Measurements from ENCODE around the gene KPNB1.

KPNB1 gene

DNA sequence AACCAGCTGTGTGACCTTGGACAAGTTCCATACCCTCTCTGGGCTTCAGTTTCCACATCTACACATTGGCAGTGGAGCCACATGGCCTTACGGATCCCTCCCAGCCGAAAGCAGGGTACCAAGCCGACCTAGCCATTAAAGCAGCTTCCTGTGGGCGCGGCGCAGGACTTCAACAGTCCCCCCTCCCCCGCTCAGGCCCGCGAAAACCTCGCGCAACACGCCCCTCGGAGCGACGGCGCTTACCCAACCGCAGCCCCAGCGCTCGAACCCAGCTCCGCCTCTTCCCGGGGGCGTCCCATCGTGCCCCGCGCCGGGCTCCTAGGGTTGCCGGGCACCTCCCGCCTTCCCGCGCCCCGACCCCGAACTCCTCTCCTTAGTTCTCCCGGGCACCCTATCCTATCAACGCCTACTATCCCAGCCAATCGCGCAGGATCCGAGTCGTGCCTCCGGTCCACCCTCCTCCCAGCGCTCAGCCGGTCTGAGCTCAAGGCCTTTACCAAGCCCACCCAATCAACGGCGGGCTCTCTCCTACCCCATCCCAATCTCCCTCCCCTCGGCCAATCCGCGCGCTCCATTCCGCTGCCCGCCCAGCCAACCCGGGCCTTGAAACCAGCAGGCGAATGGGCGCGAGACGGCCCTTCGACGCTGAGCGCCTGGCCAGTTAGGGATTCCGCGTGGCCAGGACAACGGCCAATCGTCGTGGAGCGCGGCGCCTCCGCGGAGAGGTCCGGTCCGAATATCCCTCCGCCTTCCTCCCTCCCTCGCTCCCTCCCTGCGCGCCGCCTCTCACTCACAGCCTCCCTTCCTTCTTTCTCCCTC lies at the start of gene KPNB1:
TSS of gene KPNB1 (plus strand) at position 767 of the 819 bp plus-strand sequence. CDS start 326 bp downstream, outside the sequence.
- DNase-seq (ENCODE audit: low read depth): peak; percentile 95

- DNase-seq (ENCODE audit: low read depth): no peak
These were observed 45.7 kb upstream of the KPNB1 start for GRCh38 chr17:47603830-47604597.

GRCh38 chr17:47604598-47604927 lies 45.2 kb upstream of the KPNB1 start:
- no peak for DNase-seq (ENCODE audit: low read depth)

DNA sequence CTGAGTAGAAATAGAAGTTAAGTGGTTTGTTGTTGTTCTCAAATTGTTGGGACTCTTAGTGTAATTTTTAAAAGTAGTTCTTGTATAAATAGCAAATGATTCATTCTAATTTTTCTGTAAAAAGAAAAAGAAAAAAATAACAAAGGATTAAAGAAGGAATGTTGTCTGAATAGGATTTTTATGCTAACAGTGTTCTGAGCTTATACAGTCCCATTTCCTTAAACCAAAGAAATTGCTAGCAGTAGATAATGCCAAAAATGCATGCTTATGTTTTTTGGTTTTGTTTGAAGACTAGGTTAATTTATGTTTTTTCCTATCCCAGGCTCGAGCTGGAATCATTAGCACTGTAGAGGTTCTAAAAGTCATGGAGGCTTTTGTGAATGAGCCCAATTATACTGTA lies 44.7 kb upstream of the KPNB1 start:
- DNase-seq (ENCODE audit: low read depth): no peak

DNA sequence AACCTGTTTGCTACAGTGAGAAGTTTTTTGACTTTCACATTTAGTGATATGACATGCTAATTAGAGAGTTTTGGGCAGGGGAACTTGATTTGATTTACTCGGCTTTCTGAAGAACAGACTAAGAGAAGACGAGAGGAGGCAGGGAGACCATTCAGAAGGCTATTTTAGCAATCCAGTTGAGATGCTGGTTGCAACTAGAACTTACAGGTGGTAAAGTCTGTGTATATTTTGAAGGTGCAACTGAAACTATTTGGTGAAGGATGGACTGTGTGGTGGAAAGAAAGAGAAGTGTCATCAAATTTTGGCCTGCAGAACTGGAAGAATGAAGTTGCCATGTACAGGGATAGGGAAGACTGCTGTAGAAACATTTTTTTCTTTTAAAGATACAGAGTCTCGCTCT lies 42.2 kb upstream of the KPNB1 start:
- no peak for DNase-seq (ENCODE audit: low read depth)

GRCh38 chr17:47611372-47612350 lies 38.1 kb upstream of the KPNB1 start:
- DNase-seq (ENCODE audit: low read depth): no peak

DNA sequence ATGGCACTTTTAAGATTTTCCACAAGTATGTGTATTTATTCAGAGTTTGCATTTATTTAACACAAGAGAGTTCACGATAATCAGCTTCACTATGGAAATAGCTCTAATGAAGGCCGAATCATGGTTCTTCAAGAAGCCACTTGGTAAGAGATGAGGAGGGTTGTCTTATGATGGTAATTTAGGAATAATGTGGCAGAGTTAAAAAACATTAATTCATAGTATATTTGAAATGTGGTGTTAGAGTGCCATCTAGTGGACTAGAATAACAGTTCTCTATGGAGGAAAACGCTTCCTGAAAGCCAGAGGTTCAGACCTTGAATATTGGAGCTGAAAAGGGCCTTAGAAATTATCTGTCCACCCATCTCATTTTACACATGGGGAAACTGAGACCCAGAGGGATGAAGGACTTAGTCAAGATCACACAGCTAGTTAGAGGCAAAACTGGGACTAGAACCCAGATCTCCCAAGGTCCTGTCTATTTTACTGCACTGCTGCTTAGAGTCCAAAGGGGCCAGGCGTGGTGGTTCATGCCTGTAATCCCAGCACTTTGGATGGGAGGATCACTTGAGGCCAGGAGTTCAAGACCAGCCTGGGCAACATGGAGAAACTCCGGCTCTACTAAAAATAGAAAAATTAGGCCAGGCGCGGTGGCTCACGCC lies 33.8 kb upstream of the KPNB1 start:
- DNase-seq (ENCODE audit: low read depth): no peak

DNA sequence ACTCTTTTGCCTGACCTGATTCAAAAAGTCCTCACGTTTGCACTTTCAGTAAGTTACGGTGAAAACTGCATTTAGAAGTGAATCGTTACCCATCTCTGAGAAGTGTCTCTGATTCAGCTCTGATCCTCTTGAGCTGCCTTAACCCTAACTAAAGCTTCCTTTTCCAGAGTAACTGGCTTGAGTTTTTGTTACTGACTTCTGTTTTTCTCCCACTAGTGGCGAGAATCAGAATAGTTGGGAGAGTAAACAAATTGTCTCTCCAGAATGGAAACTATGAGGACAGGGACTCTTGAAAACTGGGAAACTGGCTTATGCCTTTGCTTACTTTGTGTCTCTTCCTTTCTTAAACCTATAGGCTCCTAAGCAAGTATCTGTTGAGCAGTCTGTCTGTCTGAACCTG lies 31.3 kb upstream of the KPNB1 start:
- no peak for DNase-seq (ENCODE audit: low read depth)

DNA sequence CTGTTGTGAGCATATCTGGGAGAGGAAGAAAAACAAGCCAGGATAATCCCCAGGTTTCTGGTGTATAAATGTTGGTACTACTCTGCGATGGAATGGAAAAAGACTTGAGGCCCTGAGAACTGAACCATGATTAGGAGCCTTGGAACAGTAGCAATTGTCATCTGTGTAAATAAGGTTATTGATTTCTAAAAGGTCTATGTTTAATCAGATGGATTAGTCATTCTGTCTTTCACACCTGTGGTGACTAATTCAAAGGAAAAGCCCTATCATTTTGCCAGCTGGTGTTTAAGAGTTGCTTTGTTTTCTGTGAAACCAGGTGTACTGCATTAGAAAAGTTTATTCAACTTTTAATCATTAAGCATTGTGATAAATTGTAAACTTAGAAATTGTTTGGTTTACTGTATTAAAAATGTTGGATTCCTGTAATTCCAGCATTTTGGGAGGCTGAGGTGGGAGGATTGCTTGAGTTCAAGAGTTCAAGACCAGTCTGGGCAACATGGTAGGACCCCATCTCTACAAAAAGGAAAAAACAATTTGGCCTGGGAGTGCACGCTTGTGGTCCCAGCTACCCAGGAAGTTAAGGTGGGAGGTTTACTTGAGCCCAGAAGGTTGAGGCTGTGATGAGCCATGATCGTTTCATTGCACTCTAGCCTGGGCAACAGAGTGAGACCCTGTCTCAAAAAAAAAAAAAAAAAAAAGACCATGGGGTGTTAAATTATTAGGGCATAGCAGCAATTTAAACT lies 29.0 kb upstream of the KPNB1 start:
- no peak for DNase-seq (ENCODE audit: low read depth)

- no peak for DNase-seq (ENCODE audit: low read depth)
These were observed 28.2 kb upstream of the KPNB1 start for GRCh38 chr17:47621293-47622179.

DNA sequence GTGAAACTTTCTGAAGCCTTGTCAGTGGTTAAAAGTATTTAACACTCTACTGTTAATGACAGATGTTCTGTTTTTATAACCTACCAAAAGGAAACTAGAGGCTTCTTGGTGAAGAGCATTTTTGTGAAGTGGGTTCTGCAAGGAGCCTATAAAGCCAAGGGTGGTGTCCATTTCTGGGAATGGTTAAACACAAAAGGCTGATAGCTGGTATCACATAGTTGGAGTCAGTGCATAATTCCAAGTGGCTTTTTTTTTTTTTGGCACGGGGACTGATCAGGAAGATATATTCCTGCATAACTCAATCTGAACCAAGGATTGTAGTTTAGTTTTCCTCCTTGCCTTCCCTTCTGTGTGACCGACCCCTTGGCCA lies 27.6 kb upstream of the KPNB1 start:
- DNase-seq (ENCODE audit: low read depth): no peak

DNA sequence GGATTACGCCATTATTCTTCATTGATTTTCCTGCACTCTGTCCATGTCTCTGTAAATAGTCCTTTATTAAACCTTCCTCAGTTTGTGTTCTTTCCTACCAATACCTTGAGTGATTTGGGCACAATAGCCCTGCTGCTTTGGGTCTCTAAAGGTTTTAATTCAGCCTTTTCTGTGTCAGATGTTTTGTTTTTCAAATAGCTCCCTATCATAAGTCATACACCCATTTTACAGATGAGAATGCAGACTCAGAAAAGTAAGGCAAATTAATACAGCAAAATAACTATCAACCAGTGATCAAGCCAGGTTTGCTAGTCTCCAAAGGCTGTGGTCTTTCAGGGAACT lies 25.0 kb upstream of the KPNB1 start:
- no peak for DNase-seq (ENCODE audit: low read depth)

DNA sequence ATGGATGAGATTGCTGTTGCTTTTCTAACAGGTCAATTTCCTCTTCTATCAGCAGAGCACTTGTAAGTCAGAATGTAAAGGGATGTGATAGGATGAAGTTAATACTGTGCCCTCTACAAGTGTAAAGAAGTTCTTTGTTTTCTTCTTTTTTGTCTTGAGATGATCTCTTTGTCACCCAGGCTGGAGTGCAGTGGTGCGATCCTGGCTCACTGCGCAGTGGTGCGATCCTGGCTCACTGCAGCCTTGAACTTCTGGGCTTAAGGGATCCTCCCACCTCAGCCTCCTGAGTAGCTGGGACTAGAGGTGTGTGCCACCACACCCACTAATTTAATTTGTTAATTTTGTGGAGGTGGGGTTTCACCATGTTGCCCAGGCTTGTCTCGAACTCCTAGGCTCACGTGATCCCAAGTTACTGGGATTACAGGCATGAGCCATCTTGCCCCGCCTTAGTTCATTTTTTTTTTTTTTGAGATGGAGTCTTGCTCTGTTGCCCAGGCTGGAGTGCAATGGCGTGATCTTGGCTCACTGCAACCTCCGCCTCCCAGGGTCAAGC lies 21.6 kb upstream of the KPNB1 start:
- no peak for DNase-seq (ENCODE audit: low read depth)

DNA sequence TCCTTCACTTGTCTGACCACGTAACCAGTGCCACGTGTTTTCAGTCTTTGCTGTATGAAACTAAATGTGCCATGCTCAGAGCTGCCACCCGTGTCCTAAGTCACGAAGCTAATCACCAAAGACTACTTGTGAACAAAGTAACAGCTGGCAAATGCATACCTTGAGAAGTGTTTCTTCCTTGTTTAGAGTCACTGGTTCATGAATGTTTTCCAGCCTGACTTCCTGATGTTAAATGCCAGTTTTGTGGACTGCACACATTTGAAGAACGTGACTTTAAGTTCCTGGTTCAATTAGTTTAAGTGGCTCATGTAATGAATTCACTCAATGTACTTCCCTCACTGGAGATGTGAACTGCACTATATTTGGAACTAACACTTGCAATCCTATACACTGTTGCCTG lies 19.9 kb upstream of the KPNB1 start:
- no peak for DNase-seq (ENCODE audit: low read depth)

DNA sequence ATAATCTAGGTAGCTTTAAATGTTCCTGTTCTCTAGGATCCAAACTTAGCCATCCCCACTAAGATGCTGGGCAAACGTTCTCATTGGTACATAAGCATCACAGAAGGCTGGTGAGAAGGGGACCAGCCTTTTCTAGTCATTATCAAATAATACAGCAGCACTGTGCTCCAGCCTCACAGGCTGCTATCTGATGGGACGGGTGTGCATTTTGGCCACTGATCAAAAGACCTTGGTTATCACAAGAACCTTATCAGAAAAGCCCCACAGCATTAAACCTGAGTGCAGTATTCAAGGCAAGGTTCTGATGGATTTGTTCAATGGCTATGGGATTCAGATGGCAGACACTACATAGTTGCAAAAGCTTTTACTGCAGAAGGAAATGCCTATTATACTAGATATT lies 19.1 kb upstream of the KPNB1 start:
- DNase-seq (ENCODE audit: low read depth): no peak

DNA sequence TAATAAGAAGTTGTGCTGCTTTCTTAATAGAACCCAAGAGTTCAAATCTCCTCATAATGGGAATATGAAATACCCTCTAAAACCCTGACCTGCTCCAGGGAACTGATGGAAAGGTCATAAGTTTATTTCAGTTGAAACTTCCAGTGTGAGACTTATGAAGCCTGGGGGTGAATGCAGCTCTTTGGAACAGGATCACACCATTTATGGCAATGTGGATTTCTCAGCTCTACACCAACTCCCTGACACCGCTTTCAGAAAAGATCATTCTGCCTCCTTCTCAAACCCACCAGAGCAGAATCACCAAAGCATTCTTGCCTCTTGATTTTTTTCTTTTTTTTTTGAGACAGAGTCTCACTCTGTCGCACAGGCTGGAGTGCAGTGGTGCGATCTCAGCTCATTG lies 16.7 kb upstream of the KPNB1 start:
- no peak for DNase-seq (ENCODE audit: low read depth)

DNA sequence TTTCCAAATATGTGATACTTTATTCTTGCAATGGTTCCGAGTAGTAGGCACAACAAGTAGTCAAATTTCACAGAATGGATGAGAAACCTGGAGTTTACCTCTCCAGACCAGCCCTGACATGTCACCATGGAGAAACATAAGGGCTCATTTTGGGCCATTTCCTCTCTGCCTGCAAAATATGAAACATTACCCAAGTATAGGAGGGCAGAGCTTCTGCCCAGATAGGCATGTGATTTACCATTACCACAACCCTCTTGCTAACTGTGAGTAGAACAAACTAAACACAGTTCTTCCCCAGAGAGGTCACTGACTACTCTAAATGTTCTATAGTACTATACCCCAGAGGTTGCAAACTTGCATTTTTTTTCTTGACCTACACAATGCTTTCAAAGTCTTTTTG lies 15.7 kb upstream of the KPNB1 start:
- no peak for DNase-seq (ENCODE audit: low read depth)

- DNase-seq (ENCODE audit: low read depth): no peak
These were observed 14.8 kb upstream of the KPNB1 start for GRCh38 chr17:47634870-47635269.

GRCh38 chr17:47635734-47636133 lies 14.0 kb upstream of the KPNB1 start:
- no peak for DNase-seq (ENCODE audit: low read depth)

Data from stimulated activated CD8-positive, alpha-beta memory T cell treated with anti-CD3 and anti-CD28 coated beads, Interleukin-12 subunit alpha, Interleukin-12 subunit beta, amount 100 ng/mL, for 4 hours (primary cell).